ENCODE measurements around the gene PSMD6.

PSMD6 gene

GRCh38 chr3:64059484-64060175 lies 36.3 kb upstream of the PSMD6 start:
- no peak overlapping the region for H3K27ac ChIP-seq
- H3K9ac ChIP-seq (ENCODE audit: insufficient read length) = no peak overlapping the region
- no peaks in the 10 kb centered on the region for H3K36me3 ChIP-seq (ENCODE audit: insufficient read depth, low read length)
- TF ChIP-seq FOXP2 (optimal IDR thresholded peaks at IDR 0.05; ENCODE audit: control extremely low read depth, extremely low read length, insufficient read depth) (no peak), POLR2AphosphoS5 (IDR thresholded peaks at IDR 0.05; ENCODE audit: borderline replicate concordance, low read depth, low read length) (no peak), EZH2 (IDR thresholded peaks at IDR 0.05) (no peak)
- no peaks in the 10 kb centered on the region for H3K9me3 ChIP-seq (ENCODE audit: low read depth, low read length)
- H3K4me3 ChIP-seq = no peak overlapping the region
- no peak for DNase-seq (ENCODE audit: low read depth, low spot score)

GRCh38 chr3:64058566-64058965 lies 35.3 kb upstream of the PSMD6 start:
- no peak for TF ChIP-seq POLR2AphosphoS5 (IDR thresholded peaks at IDR 0.05; ENCODE audit: borderline replicate concordance, low read depth, low read length)
- no peak for TF ChIP-seq FOXP2 (optimal IDR thresholded peaks at IDR 0.05; ENCODE audit: control extremely low read depth, extremely low read length, insufficient read depth)
- no peak for TF ChIP-seq EZH2 (IDR thresholded peaks at IDR 0.05)
- H3K9ac ChIP-seq (ENCODE audit: insufficient read length) = no peak overlapping the region
- no peak for DNase-seq (ENCODE audit: low read depth, low spot score)
- H3K36me3 ChIP-seq (ENCODE audit: insufficient read depth, low read length) = no peaks in the 10 kb centered on the region
- no peaks in the 10 kb centered on the region for H3K9me3 ChIP-seq (ENCODE audit: low read depth, low read length)
- no peak overlapping the region for H3K27ac ChIP-seq
- no peak overlapping the region for H3K4me3 ChIP-seq

DNA sequence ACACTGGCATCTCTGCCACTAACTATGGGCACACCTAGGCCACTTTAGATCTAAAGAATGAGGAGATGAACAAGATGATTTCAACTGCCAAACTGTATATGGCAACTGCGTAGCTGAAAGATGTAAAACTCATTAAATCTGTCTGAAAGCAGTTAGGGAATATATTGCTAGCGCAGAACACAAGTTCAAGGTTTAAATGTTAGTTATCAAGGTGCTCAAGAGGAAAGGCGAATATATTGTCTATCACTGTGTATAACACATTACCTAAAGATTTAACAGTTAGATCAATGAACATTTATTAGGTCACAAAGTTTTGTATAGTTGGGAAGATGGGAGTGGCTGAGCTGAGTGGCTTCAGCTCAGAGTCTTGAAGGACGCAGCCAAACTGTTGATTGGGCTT lies 33.9 kb upstream of the PSMD6 start:
- H3K9ac ChIP-seq (ENCODE audit: insufficient read length) = no peak overlapping the region
- H3K36me3 ChIP-seq (ENCODE audit: insufficient read depth, low read length) = no peaks in the 10 kb centered on the region
- no peak for TF ChIP-seq EZH2 (IDR thresholded peaks at IDR 0.05)
- no peak for TF ChIP-seq FOXP2 (optimal IDR thresholded peaks at IDR 0.05; ENCODE audit: control extremely low read depth, extremely low read length, insufficient read depth)
- H3K27ac ChIP-seq = no peak overlapping the region
- H3K9me3 ChIP-seq (ENCODE audit: low read depth, low read length) = no peaks in the 10 kb centered on the region
- no peak for DNase-seq (ENCODE audit: low read depth, low spot score)
- no peak overlapping the region for H3K4me3 ChIP-seq

- H3K4me3 ChIP-seq = no peak overlapping the region
- no peak for TF ChIP-seq POLR2AphosphoS5 (IDR thresholded peaks at IDR 0.05; ENCODE audit: borderline replicate concordance, low read depth, low read length)
- TF ChIP-seq EZH2 (IDR thresholded peaks at IDR 0.05) = no peak
- H3K9me3 ChIP-seq (ENCODE audit: low read depth, low read length) = no peaks in the 10 kb centered on the region
- no peak overlapping the region for H3K9ac ChIP-seq (ENCODE audit: insufficient read length)
- no peaks in the 10 kb centered on the region for H3K36me3 ChIP-seq (ENCODE audit: insufficient read depth, low read length)
- no peak overlapping the region for H3K27ac ChIP-seq
- DNase-seq (ENCODE audit: low read depth, low spot score) = no peak
These were observed 33.4 kb upstream of the PSMD6 start for GRCh38 chr3:64056606-64057180.

DNA sequence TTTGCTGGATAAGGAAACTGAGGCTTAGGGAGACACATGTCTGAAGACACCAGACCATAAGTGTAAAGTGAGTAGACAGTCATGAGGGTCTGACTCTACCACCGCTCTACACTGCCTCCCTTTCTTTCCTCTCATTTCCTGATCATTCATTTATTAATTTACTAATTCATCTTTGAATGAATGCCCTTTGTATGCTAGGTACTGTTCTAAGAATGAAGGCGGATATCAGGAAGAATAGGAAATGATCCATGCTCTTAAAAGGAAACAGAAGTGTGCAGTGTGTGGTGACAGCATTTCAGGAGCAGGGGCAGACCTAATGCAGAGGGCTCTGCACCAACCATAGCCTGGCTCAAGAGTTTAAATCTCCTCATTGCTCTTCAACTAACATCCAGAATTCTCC lies 31.8 kb upstream of the PSMD6 start:
- Histone ChIP-seq H3K36me3 (ENCODE audit: insufficient read depth, low read length) (no peaks in the 10 kb centered on the region), H3K9me3 (ENCODE audit: low read depth, low read length) (no peaks in the 10 kb centered on the region), H3K9ac (ENCODE audit: insufficient read length) (no peak overlapping the region), H3K27ac (no peak overlapping the region), H3K4me3 (no peak overlapping the region)
- DNase-seq (ENCODE audit: low read depth, low spot score) = no peak
- TF ChIP-seq FOXP2 (optimal IDR thresholded peaks at IDR 0.05; ENCODE audit: control extremely low read depth, extremely low read length, insufficient read depth) (no peak), POLR2AphosphoS5 (IDR thresholded peaks at IDR 0.05; ENCODE audit: borderline replicate concordance, low read depth, low read length) (no peak), EZH2 (IDR thresholded peaks at IDR 0.05) (no peak)

GRCh38 chr3:64054488-64054887 lies 31.2 kb upstream of the PSMD6 start:
- Histone ChIP-seq H3K27ac (no peak overlapping the region), H3K36me3 (ENCODE audit: insufficient read depth, low read length) (no peaks in the 10 kb centered on the region), H3K9ac (ENCODE audit: insufficient read length) (no peak overlapping the region), H3K9me3 (ENCODE audit: low read depth, low read length) (no peaks in the 10 kb centered on the region), H3K4me3 (no peak overlapping the region)
- DNase-seq (ENCODE audit: low read depth, low spot score) = no peak
- TF ChIP-seq POLR2AphosphoS5 (IDR thresholded peaks at IDR 0.05; ENCODE audit: borderline replicate concordance, low read depth, low read length) (no peak), EZH2 (IDR thresholded peaks at IDR 0.05) (no peak), FOXP2 (optimal IDR thresholded peaks at IDR 0.05; ENCODE audit: control extremely low read depth, extremely low read length, insufficient read depth) (no peak)

- H3K4me3 ChIP-seq = no peak overlapping the region
- H3K36me3 ChIP-seq (ENCODE audit: insufficient read depth, low read length) = no peaks in the 10 kb centered on the region
- no peak overlapping the region for H3K9ac ChIP-seq (ENCODE audit: insufficient read length)
- DNase-seq (ENCODE audit: low read depth, low spot score) = no peak
- no peaks in the 10 kb centered on the region for H3K9me3 ChIP-seq (ENCODE audit: low read depth, low read length)
- no peak overlapping the region for H3K27ac ChIP-seq
- TF ChIP-seq POLR2AphosphoS5 (IDR thresholded peaks at IDR 0.05; ENCODE audit: borderline replicate concordance, low read depth, low read length) (no peak), FOXP2 (optimal IDR thresholded peaks at IDR 0.05; ENCODE audit: control extremely low read depth, extremely low read length, insufficient read depth) (no peak), EZH2 (IDR thresholded peaks at IDR 0.05) (no peak)
These were observed 30.3 kb upstream of the PSMD6 start for GRCh38 chr3:64053581-64053980.

GRCh38 chr3:64053117-64053516 lies 29.8 kb upstream of the PSMD6 start:
- no peak overlapping the region for H3K4me3 ChIP-seq
- no peak for DNase-seq (ENCODE audit: low read depth, low spot score)
- no peak overlapping the region for H3K9ac ChIP-seq (ENCODE audit: insufficient read length)
- no peaks in the 10 kb centered on the region for H3K36me3 ChIP-seq (ENCODE audit: insufficient read depth, low read length)
- no peak overlapping the region for H3K27ac ChIP-seq
- TF ChIP-seq POLR2AphosphoS5 (IDR thresholded peaks at IDR 0.05; ENCODE audit: borderline replicate concordance, low read depth, low read length) (no peak), EZH2 (IDR thresholded peaks at IDR 0.05) (no peak), FOXP2 (optimal IDR thresholded peaks at IDR 0.05; ENCODE audit: control extremely low read depth, extremely low read length, insufficient read depth) (no peak)
- no peaks in the 10 kb centered on the region for H3K9me3 ChIP-seq (ENCODE audit: low read depth, low read length)

GRCh38 chr3:64049832-64050231 lies 26.5 kb upstream of the PSMD6 start:
- Histone ChIP-seq H3K4me3 (no peak overlapping the region), H3K9ac (ENCODE audit: insufficient read length) (no peak overlapping the region), H3K36me3 (ENCODE audit: insufficient read depth, low read length) (no peaks in the 10 kb centered on the region), H3K9me3 (ENCODE audit: low read depth, low read length) (no peaks in the 10 kb centered on the region), H3K27ac (no peak overlapping the region)
- no peak for TF ChIP-seq FOXP2 (optimal IDR thresholded peaks at IDR 0.05; ENCODE audit: control extremely low read depth, extremely low read length, insufficient read depth)
- TF ChIP-seq POLR2AphosphoS5 (IDR thresholded peaks at IDR 0.05; ENCODE audit: borderline replicate concordance, low read depth, low read length) = no peak
- TF ChIP-seq EZH2 (IDR thresholded peaks at IDR 0.05) = no peak
- no peak for DNase-seq (ENCODE audit: low read depth, low spot score)
